TTC549 (cell line): ENCODE results near the gene SPRY4.
"Not testable (repeated sequence)": the region's sequence is repeated elsewhere in the genome, so short reads cannot be mapped to it uniquely, and the experiment has no call there.

Experiments
- FAIRE-seq: peaks from 2 replicates; lab custom pipeline; 2012; peaks lifted over from hg19 to GRCh38; lab: Jason Lieb, UNC

Gene SPRY4

GRCh38 chr5:142292808-142293207 lies 32.0 kb downstream of the SPRY4 start:
- no peak for FAIRE-seq

GRCh38 chr5:142292249-142292648 lies 32.6 kb downstream of the SPRY4 start:
- FAIRE-seq: no peak

- no peak for FAIRE-seq
These were observed 34.1 kb downstream of the SPRY4 start for GRCh38 chr5:142290577-142291299.

- no peak for FAIRE-seq
These were observed 34.9 kb downstream of the SPRY4 start for GRCh38 chr5:142289708-142290576.

GRCh38 chr5:142287973-142288313 lies 36.9 kb downstream of the SPRY4 start:
- no peak for FAIRE-seq

- no peak for FAIRE-seq
These were observed 37.5 kb downstream of the SPRY4 start for GRCh38 chr5:142287096-142287972.

GRCh38 chr5:142286111-142286510 lies 38.7 kb downstream of the SPRY4 start:
- no peak for FAIRE-seq

- no peak for FAIRE-seq
These were observed 41.5 kb downstream of the SPRY4 start for GRCh38 chr5:142283304-142283703.

- no peak for FAIRE-seq
These were observed 42.9 kb downstream of the SPRY4 start for GRCh38 chr5:142281966-142282365.

- FAIRE-seq: no peak
These were observed 43.8 kb downstream of the SPRY4 start for GRCh38 chr5:142281008-142281367.

GRCh38 chr5:142280066-142281007 lies 44.5 kb downstream of the SPRY4 start:
- no peak for FAIRE-seq

- no peak for FAIRE-seq
These were observed 46.2 kb downstream of the SPRY4 start for GRCh38 chr5:142278627-142279026.

- no peak for FAIRE-seq
These were observed 47.0 kb downstream of the SPRY4 start for GRCh38 chr5:142277796-142278195.

GRCh38 chr5:142276517-142276916 lies 48.3 kb downstream of the SPRY4 start:
- FAIRE-seq: no peak

GRCh38 chr5:142275496-142275895 lies 49.3 kb downstream of the SPRY4 start:
- FAIRE-seq: no peak

- FAIRE-seq: not testable (repeated sequence)
These were observed 52.2 kb downstream of the SPRY4 start for GRCh38 chr5:142272596-142272995.

GRCh38 chr5:142264084-142264483 lies 60.7 kb downstream of the SPRY4 start:
- FAIRE-seq: not testable (repeated sequence)

GRCh38 chr5:142263346-142263745 lies 61.5 kb downstream of the SPRY4 start:
- FAIRE-seq: no peak

GRCh38 chr5:142262683-142263082 lies 62.1 kb downstream of the SPRY4 start:
- FAIRE-seq: no peak
